ENCODE results near the gene MYOM3. TPM values are rescaled to one million over a fixed set of nuclear protein-coding genes. Genes with fewer than 3 reads are reported as not detected.
"Not testable (repeated sequence)": the region's sequence is repeated elsewhere in the genome, so short reads cannot be mapped to it uniquely, and the experiment has no call there.

The MYOM3 gene
- total RNA-seq, 1 experiment from 2014 or later = 0.04 TPM

DNA sequence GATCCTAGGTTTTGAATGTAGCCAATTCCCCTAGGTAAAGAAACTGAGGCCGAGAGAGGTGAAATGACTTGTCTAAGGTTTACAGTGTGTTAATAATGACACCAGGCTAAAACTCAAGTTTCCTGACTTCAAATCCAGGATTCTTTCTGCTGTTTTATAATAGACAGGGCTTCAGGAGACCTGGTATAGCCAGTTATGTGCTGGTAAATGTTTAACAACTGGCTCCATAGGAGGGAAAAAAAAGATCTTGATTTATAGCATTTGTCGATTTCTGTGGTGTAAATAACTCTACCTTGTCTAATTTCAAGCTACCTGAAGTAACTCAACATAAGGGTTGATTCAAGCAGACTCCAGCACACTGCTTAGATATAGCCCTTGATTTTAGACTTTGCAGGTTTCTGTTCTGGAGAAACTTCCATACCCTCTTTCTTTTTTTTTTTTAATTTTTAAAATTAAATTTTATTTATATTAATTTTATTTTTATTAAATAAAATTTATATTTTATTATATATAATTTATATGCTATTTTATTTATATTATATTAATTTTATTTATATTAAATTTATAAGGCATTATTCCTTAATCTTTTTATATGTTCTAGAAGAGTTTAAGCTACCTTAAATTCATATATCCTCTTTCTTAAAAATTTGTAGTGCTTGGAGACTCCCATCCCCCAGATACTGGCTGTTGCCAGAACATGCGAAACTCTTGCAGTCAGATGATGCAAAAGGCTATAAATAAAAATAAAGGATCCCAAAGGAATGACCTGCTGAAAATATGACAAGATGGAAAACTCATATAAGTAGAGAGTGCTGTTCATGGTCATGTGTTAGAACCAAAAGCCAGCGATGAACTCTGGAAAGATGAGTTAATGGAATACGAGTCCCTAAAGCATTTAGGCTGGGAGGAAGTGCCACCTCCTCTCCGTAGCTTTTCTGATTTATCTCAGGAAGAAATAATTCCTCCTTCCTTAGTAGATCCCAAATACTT is 96.4 kb downstream of the MYOM3 start:
- H3F3A ChIP-seq (ENCODE audit: low read length, unreplicated experiment) = peaks cover 4% of the 10 kb centered on the region
- H3K4me3 ChIP-seq (ENCODE audit: low read length) = no peak overlapping the region
- H3K4me2 ChIP-seq (ENCODE audit: low read length) = no peak overlapping the region
- ChIA-PET POLR2A (ENCODE audit: unreplicated experiment) (no interaction called here), CTCF (interaction anchor here (0.7 kb wide), 3 partner anchors 21 to 97 kb away, joined by 3 to 7 read pairs (median 4); partner anchors contain the start of gene MYOM3)
- DNase-seq (no peak), ATAC-seq (no peak)
- no TSS peak for BruUV-seq (replicated peaks)
- H3K79me2 ChIP-seq (ENCODE audit: low read length) = no peaks in the 10 kb centered on the region
- no peaks in the 10 kb centered on the region for H3K9me3 ChIP-seq (ENCODE audit: low read length)
- H4K20me1 ChIP-seq (ENCODE audit: low read length) = no peaks in the 10 kb centered on the region
- intact Hi-C loops (cut with micrococcal nuclease) = no loop called here
- no peak overlapping the region for H3K27ac ChIP-seq (ENCODE audit: low read length)
- TF ChIP-seq EZH2 (IDR thresholded peaks at IDR 0.05; ENCODE audit: low read length, unreplicated experiment) = no peak
- TF ChIP-seq EZH2phosphoT487 (IDR thresholded peaks at IDR 0.05; ENCODE audit: borderline replicate concordance, low read length) = no peak
- TF ChIP-seq, protein P1, sequence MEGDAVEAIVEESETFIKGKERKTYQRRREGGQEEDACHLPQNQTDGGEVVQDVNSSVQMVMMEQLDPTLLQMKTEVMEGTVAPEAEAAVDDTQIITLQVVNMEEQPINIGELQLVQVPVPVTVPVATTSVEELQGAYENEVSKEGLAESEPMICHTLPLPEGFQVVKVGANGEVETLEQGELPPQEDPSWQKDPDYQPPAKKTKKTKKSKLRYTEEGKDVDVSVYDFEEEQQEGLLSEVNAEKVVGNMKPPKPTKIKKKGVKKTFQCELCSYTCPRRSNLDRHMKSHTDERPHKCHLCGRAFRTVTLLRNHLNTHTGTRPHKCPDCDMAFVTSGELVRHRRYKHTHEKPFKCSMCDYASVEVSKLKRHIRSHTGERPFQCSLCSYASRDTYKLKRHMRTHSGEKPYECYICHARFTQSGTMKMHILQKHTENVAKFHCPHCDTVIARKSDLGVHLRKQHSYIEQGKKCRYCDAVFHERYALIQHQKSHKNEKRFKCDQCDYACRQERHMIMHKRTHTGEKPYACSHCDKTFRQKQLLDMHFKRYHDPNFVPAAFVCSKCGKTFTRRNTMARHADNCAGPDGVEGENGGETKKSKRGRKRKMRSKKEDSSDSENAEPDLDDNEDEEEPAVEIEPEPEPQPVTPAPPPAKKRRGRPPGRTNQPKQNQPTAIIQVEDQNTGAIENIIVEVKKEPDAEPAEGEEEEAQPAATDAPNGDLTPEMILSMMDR (conservative IDR thresholded peaks at IDR 0.05; ENCODE audit: low read depth, low read length) = no peak
- no peaks in the 10 kb centered on the region for H3K9me2 ChIP-seq (replicated peaks; ENCODE audit: low read length)
- no peaks in the 10 kb centered on the region for H3K27me3 ChIP-seq (ENCODE audit: low read length)
- H2AFZ ChIP-seq (ENCODE audit: low read length) = no peak overlapping the region
- peaks cover 16% of the 10 kb centered on the region for H3K4me1 ChIP-seq (ENCODE audit: insufficient read depth, low read length)
- no peaks in the 10 kb centered on the region for H3K36me3 ChIP-seq (ENCODE audit: low read depth, low read length)
- no peak overlapping the region for H3K9ac ChIP-seq (ENCODE audit: low read length)

DNA sequence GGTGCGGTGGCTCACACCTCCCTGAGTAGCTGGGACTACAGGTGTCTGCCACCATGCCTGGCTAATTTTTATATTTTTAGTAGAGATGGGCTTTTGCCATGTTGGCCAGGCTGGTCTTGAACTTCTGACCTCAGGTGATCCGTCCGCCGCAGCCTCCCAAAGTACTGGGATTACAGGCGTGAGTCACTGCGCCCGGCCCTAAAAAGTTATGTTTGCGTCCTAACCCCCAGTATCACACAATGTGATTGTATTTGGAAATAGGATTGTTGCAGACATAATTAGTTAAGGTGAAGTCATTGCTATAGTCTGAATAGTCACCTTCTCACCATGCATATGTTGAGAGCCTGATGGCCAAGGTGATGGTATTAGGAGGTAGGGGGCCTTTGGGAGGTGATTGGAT is 99.1 kb downstream of the MYOM3 start:
- intact Hi-C loops (cut with micrococcal nuclease); H3K27ac ChIP-seq (ENCODE audit: low read length); H4K20me1 ChIP-seq (ENCODE audit: low read length); H3K4me3 ChIP-seq (ENCODE audit: low read length); H3K9me3 ChIP-seq (ENCODE audit: low read length); H3K9ac ChIP-seq (ENCODE audit: low read length); H3K9me2 ChIP-seq (replicated peaks; ENCODE audit: low read length); CTCF ChIA-PET; DNase-seq; H3K27me3 ChIP-seq (ENCODE audit: low read length); H3K79me2 ChIP-seq (ENCODE audit: low read length); ATAC-seq; H3K36me3 ChIP-seq (ENCODE audit: low read depth, low read length); BruUV-seq (replicated peaks); H3F3A ChIP-seq (ENCODE audit: low read length, unreplicated experiment); POLR2A ChIA-PET (ENCODE audit: unreplicated experiment); H2AFZ ChIP-seq (ENCODE audit: low read length); H3K4me2 ChIP-seq (ENCODE audit: low read length): not testable (repeated sequence)
- peaks cover 16% of the 10 kb centered on the region for H3K4me1 ChIP-seq (ENCODE audit: insufficient read depth, low read length)

DNA sequence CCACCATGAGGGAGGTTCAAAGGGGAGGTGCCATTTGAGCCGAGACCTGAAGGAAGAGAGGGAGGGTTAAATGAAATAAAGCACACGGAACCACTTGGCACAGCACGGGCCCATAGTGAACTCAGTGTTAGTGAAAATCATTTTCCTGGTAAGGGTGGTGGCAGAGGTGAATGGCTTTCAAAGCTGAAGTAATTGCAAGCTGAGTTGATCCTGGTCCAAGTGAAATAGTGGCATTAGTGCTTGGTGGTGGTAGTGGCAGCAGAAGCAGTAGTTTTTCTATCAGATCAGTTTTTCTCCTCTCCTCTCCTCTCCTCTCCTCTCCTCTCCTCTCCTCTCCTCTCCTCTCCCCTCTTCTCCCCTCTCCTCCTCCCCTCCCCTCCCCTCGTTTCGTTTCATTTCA is 101.3 kb downstream of the MYOM3 start:
- H3F3A ChIP-seq (ENCODE audit: low read length, unreplicated experiment) = no peaks in the 10 kb centered on the region
- no peak overlapping the region for H3K4me2 ChIP-seq (ENCODE audit: low read length)
- H3K79me2 ChIP-seq (ENCODE audit: low read length) = no peaks in the 10 kb centered on the region
- ChIA-PET POLR2A (ENCODE audit: unreplicated experiment) (no interaction called here), CTCF (no interaction called here)
- TF ChIP-seq, protein P1 (conservative IDR thresholded peaks at IDR 0.05; ENCODE audit: low read depth, low read length) = no peak
- no peak for TF ChIP-seq EZH2phosphoT487 (IDR thresholded peaks at IDR 0.05; ENCODE audit: borderline replicate concordance, low read length)
- TF ChIP-seq EZH2 (IDR thresholded peaks at IDR 0.05; ENCODE audit: low read length, unreplicated experiment) = no peak
- BruUV-seq (replicated peaks) = no TSS peak
- H3K27me3 ChIP-seq (ENCODE audit: low read length) = no peaks in the 10 kb centered on the region
- H3K9me3 ChIP-seq (ENCODE audit: low read length) = peaks cover 5% of the 10 kb centered on the region
- peaks cover 16% of the 10 kb centered on the region for H3K4me1 ChIP-seq (ENCODE audit: insufficient read depth, low read length)
- ATAC-seq = no peak
- no peaks in the 10 kb centered on the region for H3K36me3 ChIP-seq (ENCODE audit: low read depth, low read length)
- H4K20me1 ChIP-seq (ENCODE audit: low read length) = no peaks in the 10 kb centered on the region
- no peaks in the 10 kb centered on the region for H3K9me2 ChIP-seq (replicated peaks; ENCODE audit: low read length)
- no peak overlapping the region for H3K27ac ChIP-seq (ENCODE audit: low read length)
- H2AFZ ChIP-seq (ENCODE audit: low read length) = no peak overlapping the region
- DNase-seq = no peak
- H3K4me3 ChIP-seq (ENCODE audit: low read length) = no peak overlapping the region
- intact Hi-C loops (cut with micrococcal nuclease) = no loop called here
- no peak overlapping the region for H3K9ac ChIP-seq (ENCODE audit: low read length)

Data from PC-3 (cell line).